ENCODE results near the gene ACVR1B.

DNA sequence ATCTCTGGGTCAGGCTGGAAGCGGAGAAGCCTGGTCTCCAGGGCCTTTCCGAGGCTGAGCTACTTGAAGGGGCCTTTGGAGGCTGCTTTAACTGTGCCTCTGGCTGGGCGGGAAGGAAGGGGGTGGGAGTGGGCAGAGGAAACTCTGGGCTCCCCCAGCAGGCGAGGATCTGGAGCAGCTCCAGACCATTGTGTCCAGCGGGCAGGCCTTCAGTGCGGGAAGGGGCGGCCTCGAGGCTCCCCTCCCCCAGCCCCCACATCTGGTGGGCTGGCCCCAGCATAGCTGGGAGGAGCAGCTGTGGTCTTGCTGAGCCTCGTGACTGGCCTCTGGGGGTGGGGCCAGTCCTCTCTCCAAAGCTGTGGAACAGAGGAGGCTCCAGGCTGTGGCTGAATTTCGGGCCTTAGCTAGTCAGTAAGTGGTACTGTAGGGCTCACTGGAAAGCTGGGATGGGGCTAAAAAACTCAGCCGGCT is 58.7 kb downstream of the ACVR1B start:
- TF ChIP-seq CTCF (IDR thresholded peaks at IDR 0.05) (no peak), EZH2 (IDR thresholded peaks at IDR 0.05) (no peak), EZH2phosphoT487 (IDR thresholded peaks at IDR 0.05) (no peak)
